NCI-H2107 treated with DMSO at 0.1 percent for 48 hours (cell line): ENCODE measurements around the gene CRYAB.

ENCODE experiments used
- DNase-seq: peaks from one replicate; lab custom pipeline; 2025; ENCODE audit not compliant: unreplicated experiment; lab: John Stamatoyannopoulos, UW

The CRYAB gene, protein sequence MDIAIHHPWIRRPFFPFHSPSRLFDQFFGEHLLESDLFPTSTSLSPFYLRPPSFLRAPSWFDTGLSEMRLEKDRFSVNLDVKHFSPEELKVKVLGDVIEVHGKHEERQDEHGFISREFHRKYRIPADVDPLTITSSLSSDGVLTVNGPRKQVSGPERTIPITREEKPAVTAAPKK

DNA sequence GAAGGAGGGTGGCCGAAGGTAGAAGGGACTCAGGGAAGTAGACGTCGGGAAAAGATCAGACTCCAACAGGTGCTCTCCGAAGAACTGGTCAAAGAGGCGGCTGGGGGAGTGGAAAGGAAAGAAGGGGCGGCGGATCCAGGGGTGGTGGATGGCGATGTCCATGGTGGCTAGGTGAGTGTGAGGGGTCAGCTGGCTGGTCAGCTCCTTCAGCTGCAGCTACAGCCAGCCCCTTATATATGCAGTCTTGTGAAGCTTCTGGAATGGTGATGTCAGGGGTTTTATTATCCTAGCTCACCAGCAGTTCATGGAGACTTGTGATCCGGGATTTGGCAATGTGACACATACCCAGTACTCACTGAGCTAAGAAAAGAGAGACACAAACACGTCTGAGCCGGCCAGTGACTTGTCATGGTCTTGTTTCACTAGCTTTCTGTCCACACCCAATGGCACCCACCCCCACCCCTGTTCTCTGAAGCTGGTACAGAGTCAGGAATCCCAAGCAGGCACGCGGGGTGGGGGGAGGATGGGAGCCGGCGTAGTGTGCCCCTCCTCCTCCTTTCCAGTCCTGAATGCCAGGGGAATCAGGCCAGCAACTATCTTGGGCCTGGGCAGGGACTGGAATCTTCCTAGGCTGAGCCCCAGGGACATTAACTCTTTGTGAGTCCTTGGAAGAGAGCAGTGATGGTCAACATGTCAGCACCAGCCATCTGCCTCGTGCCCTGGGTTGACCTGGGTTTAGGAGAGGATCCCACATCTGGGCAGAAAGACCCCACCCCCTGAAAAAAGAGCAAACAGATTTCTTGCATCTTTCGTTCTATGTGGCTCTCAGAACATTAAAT lies at the start of gene CRYAB:
CRYAB (minus strand) TSS at position 208 of the 839 bp plus-strand sequence; CDS start at position 162, 46 bp downstream.
- no peak for DNase-seq

DNA sequence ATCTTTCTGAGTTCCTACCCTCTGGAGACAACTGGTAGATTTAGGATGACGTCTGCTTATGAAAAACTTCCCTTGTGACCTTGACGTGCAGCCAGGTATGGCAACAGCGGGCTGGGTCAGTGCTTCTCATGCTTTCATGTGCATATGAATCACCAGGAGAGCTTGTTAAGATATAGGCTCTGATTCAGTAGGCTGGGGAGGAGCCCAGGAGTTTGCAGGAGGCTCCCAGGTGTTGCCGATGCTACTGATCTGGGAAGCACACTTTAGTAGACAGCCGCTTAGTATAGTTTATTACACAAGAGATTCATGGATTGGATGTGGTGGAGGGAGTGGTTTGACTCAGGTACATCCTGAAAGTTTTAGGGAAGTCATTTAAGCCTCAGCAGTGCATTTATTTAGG lies 49.3 kb upstream of the CRYAB start:
- no peak for DNase-seq

DNA sequence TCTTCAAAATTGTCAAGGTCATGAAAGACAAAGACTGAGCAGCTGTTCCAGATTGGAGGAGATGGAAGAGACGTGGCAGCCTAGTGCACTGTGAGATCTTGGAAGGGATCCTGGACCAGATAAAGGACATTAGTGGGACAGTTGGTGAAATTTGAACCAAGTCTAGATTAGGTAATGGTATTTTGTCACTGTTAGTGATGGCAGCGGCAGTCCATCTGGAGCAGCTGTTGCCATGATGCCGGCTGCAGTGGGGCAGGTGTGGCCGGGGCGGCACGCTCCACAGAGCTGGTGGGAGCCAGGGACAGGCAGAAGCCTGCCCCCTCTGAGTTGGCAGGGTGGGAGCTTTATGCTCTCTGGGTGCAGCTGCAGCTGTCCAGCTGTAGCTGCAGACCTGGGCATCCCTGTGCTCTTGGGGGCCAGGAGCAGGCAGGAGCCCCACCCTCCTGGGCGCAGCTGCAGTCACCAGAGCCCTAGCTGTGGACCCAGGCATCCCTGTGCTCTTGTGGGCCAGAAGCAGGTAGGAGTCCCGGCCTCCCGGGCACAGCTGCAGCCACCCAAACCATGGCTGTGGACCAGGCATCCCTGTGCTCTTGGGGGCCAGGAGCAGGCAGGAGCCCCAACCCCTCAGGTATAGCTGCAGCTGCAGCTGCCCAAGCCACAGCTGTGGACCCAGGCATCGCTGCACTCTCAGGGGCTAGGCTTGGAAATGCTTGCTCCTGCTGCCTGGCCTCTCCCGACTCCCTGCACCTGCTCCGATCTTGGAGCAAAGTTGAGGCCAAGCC lies 46.3 kb upstream of the CRYAB start:
- no peak for DNase-seq

DNA sequence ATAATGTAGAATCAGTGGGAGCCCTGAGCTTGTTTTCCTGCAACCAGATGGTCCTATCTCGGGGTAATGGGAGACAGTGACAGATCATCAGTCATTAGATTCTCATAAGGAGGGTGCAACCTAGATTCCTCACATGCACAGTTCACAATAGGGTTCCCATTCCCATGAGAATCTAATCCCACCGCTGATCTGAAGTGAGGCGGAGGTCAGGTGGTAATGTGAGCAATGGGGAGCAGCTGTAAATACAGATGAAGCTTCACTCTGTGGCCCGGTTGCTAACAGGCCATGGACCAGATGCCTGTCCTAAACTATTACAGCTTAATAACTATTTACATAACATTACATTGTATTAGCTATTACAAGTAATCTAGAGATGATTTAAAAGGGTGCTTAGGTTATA lies 42.6 kb upstream of the CRYAB start:
- DNase-seq, result no peak

DNA sequence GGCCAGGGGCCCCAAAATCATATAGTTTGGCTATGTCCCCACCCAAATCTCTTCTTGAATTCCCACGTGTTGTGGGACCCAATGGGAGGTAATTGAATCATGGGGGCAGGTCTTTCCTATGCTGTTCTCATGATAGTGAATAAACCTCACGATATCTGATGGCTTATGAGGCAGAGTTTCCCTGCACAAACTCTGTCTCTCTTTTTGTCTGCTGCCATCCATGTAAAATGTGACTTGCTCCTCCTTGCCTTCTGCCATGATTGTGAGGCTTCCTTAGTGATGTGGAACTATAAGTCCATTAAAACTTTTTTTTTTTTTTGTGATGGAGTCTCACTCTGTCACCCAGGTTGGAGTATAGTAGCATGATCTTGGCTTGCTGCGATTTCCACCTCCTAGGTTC lies 40.0 kb upstream of the CRYAB start:
- no peak for DNase-seq

DNA sequence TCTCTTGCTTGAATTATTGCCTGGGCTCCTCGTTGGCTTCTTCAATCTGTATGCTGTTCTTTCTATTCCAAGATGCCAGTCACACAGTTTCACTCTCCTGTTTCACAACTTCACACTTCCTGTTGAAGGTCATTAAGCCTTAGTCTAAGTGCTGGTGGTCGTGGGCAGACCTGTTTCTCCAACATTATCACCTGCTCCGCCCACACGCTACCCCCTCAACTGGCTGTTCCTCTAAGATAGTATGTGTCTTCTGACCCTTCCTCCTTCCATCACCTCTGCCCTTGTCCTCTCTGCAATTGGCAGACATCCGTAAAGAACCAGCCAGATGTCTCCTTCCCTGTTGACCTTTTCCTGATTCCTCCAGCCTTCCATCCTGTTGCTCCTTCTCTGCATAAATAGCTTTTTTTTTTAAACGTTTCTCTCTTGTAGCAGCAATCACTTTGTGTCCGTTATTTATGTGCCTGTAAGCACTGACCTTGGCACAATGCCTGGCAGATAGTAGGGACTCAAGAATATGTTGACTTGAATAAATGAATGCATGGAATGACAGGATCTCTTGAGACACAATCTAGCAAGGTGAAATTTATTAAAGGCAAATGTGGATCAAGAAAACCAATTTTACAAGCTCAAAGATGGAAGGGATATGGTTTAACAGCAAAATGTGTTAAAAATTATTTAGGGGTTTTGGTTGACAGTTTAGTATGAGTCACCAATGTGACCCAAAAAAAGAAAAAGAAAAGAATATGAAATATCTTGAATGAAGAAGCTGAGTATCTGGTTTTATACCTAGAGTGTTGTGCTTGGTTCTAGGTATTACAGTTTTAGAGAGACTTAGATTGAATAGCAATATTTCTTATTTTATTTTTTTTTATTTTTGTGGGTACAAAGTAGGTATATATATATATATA lies 38.2 kb upstream of the CRYAB start:
- no peak for DNase-seq

DNA sequence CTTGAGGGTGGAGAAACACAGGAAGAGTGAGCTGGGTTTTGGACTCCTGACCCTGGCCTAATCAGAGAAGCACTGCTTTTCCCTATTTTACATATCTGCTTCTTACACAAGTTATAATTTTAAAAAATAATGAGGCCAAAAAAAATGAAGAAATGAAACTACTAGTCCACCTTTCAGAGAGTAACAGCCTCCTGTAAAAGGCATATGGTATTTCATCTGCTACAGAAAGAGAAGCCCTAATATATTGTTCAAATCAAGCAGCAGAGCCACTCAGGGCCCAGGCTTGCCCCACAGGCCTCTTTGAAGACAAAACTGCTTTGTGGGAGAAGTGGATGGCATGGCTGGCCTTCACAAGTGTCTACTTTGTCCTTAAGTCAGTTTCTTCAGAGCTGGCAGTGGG lies 35.6 kb upstream of the CRYAB start:
- no peak for DNase-seq

DNA sequence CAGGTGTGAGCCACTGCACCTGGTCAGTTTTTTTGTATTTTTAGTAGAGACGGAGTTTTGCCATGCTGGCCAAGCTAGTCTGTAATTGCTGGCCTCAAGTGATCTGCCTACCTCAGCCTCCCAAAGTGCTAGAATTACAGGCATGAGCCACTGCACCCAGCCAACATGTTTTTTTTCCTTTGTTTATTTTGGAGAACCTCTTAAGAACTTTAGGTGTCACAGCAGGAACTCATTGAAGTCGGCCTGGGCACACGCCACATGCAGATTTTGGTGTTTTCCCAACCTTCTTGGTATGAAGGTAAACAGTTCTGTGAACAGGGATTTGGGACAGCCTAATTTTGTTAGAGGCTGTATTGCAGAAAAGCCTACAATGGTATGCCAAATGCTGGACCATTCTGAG lies 34.9 kb upstream of the CRYAB start:
- DNase-seq, result no peak

DNA sequence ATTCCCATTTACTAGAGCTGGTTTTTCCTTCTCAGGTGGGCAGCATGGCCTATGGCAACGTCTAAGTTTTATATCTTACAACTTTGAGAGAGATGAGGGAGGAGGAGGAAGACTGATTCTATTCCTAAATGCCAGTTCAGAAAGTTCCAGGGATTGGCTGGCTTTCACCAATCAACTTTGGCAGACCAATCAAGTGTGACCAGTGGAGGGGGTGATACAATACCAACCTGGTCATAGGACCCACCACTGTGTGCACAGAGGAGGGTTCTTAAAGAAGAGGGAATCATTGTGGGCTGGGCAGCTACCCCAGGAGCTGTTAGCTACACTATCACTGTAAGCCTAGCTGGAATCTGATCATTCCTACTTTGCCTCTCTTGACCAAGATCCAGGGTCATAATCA lies 33.6 kb upstream of the CRYAB start:
- DNase-seq, result no peak

DNA sequence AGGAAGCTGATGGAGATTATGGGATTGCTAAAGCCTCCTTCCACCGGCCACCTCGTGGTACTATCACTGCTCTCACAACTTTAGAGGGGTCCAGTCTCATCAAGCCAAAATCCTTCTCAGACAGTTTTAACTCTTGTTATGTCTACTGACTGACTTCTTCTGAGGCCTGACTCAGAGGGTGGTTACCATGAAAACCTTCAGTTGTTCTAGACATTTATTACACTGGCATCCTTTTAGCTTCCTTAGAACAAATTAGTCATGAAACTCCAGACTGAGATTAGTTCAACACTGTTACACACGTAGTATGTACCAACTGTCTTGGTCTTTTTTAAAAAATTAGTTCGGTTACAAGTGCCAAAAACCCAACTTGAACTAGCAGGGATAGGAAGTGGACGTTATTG lies 33.1 kb upstream of the CRYAB start:
- no peak for DNase-seq

DNA sequence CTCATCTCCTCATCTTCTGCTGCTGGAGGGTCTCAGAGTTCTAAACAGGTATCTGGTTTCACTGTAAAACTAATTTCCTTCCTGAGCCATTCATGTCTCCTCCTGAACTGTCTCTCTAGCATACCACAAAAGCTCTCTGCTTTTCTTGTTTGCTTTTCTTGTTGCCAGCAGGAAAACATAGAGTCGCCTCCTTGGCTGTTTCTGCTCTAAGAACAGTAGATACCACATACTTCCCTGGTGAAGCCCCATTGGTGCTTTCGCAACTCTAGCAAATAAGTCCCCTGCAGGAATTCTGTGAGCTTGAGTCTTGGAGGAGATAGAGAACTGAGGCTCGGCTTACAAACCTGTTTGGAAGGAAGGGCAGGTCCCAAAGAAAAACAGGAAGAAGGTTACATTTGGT lies 32.6 kb upstream of the CRYAB start:
- no peak for DNase-seq

DNA sequence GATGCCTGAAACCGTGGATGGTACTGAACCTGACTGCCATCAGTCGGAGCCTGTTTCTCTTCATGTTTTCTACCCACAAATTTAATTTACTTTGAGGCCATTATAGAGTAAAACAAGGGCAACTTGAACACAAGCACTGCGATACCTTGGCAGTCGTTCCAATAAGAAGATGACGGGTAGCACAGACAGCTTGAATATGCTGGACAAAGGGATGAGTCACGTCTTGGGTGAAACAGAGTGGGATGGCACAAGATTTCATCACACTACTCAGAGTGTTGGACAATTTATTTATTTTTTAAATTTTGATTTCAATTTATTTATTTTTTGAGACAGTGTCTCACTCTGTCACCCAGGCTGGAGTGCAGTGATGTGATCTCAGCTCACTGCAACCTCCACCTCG lies 31.3 kb upstream of the CRYAB start:
- no peak for DNase-seq

DNA sequence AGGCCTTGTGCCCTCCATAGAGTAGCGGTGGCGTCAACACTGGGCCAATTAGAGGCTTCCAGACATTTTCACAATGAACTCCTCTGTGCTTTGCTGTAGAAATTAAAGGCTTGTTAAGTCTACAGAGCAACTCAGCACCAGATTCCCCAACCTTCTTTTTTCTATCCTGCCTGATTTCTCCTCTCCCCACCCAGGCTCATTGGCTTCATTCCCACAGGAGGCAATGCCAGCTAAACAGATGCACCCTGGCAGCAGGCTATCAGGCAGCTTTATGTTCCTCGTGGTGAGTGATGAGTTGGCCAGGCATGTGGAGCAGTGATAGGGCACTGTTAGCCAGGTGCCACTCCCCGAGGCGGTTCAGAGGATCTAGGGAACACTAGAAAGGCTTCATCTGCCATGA lies 30.4 kb upstream of the CRYAB start:
- no peak for DNase-seq

DNA sequence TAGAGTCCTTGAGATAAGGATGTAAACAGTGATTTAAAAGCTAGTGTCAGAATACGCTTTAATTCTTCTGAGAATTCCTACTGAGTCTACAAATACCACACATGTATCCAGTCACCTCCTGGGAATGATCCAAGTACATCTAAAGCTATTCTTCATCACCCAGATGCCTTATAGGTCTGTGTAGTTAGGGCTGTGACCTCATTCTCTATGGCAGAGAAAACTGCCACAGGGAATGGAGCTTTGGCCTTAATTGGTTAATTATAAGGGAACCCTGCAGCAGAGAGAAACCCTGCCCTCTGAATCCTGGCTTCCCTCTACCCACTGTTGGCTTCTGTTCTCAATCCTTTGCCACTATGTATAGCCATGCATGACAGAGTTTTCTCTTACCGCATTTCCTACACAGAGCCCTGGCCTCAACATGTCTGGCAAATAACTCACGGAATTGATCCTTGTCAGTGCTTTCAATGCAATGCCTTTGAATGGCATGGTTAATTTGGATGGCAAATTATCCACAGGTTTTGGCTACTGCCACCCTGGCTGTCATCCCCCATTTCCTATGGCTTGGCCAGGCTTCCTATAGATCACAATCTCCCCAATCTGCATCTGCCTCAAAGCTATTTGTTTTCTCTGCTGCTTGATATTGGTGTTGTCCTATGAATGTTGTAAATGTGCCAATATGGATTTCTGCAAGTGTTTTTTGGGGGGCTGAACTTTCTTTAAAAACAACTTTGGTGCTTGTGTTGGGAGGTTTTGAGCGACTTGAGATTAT lies 28.4 kb upstream of the CRYAB start:
- DNase-seq, result no peak

DNA sequence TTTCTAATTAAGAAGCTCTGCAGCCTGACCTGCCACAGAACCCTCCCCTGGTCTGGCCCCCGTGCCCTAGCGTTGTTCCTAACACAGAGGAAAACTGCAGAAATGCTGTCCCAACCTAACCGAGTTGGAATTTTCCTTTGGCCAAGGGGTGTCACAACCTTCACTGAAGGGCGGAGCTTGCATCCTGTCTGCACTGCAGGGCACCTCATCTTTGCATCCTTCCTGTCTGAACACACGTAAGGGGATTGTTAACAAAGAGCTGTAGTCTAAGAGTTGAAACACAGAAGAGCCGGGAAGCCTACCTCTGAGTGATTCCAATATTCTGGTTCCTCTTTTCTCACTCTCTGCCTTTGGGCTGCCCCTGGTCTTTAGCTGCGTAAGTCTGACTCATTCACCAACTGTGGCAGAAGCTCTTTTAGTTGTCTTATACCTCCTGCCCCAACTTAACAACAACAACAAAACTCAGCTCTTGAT lies 27.2 kb upstream of the CRYAB start:
- no peak for DNase-seq

DNA sequence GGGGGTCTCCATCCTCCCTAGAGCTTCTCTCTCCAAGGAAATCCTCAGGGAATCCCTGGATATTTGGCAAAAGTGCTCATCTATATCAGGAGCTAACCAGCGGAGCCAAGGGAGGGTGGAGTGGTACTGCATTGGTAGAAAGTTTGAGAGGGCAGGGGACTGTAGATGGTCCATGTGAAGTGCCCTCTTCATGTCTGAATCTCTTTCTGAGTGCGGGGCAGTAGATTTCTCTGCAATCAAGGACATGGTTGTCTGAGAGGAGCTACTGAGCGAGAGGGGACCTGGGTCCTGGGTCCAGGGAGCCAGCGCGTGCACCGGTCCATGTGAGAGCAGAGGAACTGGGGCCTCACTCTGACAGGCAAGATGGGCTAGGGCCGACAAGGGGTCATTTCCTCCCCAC lies 26.3 kb upstream of the CRYAB start:
- no peak for DNase-seq

DNA sequence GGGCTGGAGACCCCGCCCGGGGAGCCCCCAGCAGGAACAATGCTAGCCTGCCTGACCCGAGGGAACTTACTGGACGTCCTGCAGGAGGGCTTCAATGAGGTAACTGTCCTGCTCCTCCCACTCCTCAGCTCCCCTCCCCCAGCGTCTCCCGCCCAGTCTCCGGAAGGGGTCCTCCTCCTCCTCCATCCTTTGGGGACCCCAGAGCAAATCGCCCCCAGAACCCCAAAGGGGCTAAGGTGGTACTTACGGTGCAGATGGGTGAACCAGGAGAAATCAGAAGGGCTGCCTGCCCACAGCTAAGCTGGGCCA lies 25.8 kb upstream of the CRYAB start:
- no peak for DNase-seq

DNA sequence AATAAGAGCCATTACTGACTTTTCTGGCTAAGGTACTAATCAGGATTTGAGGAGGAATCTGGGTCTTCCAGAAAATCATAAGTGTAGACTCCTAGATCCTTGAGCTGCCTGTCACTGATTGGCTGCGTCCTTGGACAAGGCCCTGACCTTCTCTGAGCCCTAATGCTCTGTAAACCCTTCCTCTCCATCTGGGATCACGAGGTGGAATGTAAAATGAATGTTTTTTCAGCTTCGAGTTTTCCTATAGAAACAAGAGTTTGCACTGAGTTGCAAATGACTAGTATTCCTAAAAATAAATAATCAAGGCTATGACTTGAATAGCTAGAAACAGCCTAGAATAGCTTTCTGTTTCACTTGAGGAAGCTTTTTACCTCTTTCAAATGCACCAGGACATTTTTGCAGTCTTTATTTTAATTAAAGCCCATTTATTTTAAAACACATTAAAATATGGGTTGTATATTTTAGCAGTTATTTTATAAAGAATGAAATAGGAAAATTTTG lies 24.5 kb upstream of the CRYAB start:
- DNase-seq, result no peak

DNA sequence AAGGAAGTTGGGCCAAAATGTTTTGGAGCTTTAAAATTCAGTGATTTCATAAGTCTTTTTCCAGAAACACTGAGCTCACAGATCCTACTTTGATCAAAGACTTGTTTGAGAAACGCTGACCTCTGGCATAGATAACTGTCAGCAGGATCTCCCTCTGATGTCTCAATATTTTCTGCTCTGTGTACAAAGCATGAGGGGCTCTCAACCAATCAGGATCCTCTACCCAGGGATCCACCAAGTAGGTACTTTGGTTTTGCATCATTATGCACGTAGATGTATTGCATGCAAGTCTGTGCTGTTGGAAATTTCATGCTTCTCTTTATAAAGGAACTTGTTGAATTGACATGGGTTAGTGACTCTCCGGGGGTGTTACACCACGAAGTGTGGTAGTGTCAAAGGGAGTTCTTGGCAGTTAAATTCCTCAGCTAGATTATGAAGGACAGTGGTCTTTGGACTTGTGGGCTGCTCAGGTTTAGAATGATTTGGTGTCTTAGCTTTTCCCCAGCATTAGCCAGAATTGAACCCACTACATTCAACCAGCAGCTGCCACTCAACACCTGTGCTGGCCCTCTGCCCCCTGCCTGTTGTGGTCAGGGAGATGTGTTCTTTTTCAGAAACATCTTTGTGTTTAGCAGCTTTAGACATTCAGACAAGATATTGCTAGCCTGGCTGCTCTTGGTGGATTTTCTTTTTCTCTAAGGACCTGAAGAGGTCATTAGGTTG lies 23.9 kb upstream of the CRYAB start:
- DNase-seq, result no peak

DNA sequence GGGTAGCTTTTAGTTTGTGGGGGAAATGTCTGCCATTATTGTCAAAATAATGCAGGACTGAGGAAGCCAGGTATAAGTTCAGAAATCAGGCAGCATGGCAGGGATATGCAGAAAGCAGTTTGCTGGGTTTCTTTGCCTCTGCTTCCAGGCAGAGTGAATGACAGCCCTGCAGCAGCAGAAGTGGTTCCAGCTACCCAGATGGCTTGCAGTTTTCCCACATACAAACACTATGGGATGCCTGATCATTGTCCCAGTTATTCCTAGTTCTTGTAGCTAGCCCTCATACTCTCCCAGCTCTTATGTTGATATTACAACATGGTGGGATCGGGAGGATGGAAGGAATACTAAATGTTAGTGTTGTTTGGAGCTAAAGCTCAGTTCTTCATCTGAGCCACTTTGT lies 22.7 kb upstream of the CRYAB start:
- no peak for DNase-seq
